Nephron (organoid): Measurements from ENCODE around the gene CDC42EP1.

Experiments
- H3K27ac Mint-ChIP-seq, 3 experiments: 2 replicates each; pipeline ENCODE4 v1.8.0; 2020; ENCODE audit warnings: mixed read lengths in 3 of 3, mild to moderate bottlenecking in 2 of 3, moderate library complexity in 1 of 3
- H3K27me3 Mint-ChIP-seq: 2 replicates; pipeline ENCODE4 v1.8.0; 2021; ENCODE audit warnings: low read depth, mild to moderate bottlenecking, moderate library complexity, mixed read lengths
- H3K36me3 Mint-ChIP-seq: 2 replicates; pipeline ENCODE4 v1.8.0; 2020; ENCODE audit warnings: low read depth, mixed read lengths
- H3K4me1 Mint-ChIP-seq: 2 replicates; pipeline ENCODE4 v1.8.0; 2020; ENCODE audit warnings: mixed read lengths
- H3K4me3 Mint-ChIP-seq, 3 experiments: 2 replicates each; pipeline ENCODE4 v1.8.0; 2020; ENCODE audit warnings: mild to moderate bottlenecking in 3 of 3, mixed read lengths in 3 of 3, moderate library complexity in 2 of 3
- H3K9me3 Mint-ChIP-seq: 2 replicates; pipeline ENCODE4 v1.8.0; 2020; ENCODE audit warnings: mixed read lengths
- TF ChIP-seq, protein P1 (sequence below), 3 experiments: fragments of 200-600 bp; sonication (generic); IDR thresholded peaks; one replicate each; pipeline ENCODE4 v1.5.0; 2021; ENCODE audit warnings: antibody characterized with exemption in 3 of 3; ENCODE audit not compliant: unreplicated experiment in 3 of 3

CDC42EP1 gene

DNA sequence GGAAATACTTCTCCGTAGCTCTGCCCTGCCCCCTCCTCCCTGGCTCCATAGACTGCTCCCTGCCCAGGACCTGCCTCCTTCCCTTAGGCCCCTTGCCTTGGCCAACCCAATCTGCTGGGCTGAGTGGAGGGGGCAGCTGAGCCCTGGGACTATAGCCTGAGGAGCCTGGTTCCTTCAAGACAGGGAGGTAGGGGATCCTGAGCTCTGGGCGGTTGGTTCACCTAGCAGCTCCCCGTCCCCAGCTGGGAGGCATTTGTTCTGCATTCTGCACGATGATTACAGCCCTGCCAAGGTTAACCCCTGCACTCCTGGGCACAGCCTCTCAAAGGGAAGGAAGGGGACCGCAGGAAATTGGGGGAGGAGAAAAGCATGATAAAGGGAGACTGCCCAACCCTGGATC is 3.6 kb upstream of the CDC42EP1 start:
- no peaks in the 10 kb centered on the region for H3K27me3 Mint-ChIP-seq
- H3K27ac Mint-ChIP-seq: peak overlapping the region; percentile 45 to 89 (median 82)
- H3K9me3 Mint-ChIP-seq: no peaks in the 10 kb centered on the region
- H3K4me3 Mint-ChIP-seq: peak overlapping the region; percentile 35 to 71 (median 61)
- H3K4me1 Mint-ChIP-seq: peaks cover 49% of the 10 kb centered on the region
- no peaks in the 10 kb centered on the region for H3K36me3 Mint-ChIP-seq
- TF ChIP-seq, protein P1, sequence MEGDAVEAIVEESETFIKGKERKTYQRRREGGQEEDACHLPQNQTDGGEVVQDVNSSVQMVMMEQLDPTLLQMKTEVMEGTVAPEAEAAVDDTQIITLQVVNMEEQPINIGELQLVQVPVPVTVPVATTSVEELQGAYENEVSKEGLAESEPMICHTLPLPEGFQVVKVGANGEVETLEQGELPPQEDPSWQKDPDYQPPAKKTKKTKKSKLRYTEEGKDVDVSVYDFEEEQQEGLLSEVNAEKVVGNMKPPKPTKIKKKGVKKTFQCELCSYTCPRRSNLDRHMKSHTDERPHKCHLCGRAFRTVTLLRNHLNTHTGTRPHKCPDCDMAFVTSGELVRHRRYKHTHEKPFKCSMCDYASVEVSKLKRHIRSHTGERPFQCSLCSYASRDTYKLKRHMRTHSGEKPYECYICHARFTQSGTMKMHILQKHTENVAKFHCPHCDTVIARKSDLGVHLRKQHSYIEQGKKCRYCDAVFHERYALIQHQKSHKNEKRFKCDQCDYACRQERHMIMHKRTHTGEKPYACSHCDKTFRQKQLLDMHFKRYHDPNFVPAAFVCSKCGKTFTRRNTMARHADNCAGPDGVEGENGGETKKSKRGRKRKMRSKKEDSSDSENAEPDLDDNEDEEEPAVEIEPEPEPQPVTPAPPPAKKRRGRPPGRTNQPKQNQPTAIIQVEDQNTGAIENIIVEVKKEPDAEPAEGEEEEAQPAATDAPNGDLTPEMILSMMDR (IDR thresholded peaks at IDR 0.05; ENCODE audit: unreplicated experiment in 3 of 3): no peak

- H3K9me3 Mint-ChIP-seq: no peaks in the 10 kb centered on the region
- H3K36me3 Mint-ChIP-seq: no peaks in the 10 kb centered on the region
- H3K4me3 Mint-ChIP-seq: peak overlapping the region; percentile 36 to 74 (median 71)
- peak overlapping the region; percentile 45 to 89 (median 82) for H3K27ac Mint-ChIP-seq
- H3K4me1 Mint-ChIP-seq: peaks cover 51% of the 10 kb centered on the region
- TF ChIP-seq, protein P1 (IDR thresholded peaks at IDR 0.05; ENCODE audit: unreplicated experiment in 3 of 3): no peak
- no peaks in the 10 kb centered on the region for H3K27me3 Mint-ChIP-seq
These were observed 2.8 kb upstream of the CDC42EP1 start for GRCh38 chr22:37557321-37558001.

GRCh38 chr22:37558815-37559214 is 1.5 kb upstream of the CDC42EP1 start:
- H3K36me3 Mint-ChIP-seq: peaks cover 4% of the 10 kb centered on the region
- peak overlapping the region; percentile 77 to 86 (median 82) for H3K4me3 Mint-ChIP-seq
- no peaks in the 10 kb centered on the region for H3K27me3 Mint-ChIP-seq
- H3K27ac Mint-ChIP-seq: peak overlapping the region; percentile 45 to 95 (median 85)
- no peaks in the 10 kb centered on the region for H3K9me3 Mint-ChIP-seq
- H3K4me1 Mint-ChIP-seq: peaks cover 56% of the 10 kb centered on the region
- TF ChIP-seq, protein P1 (IDR thresholded peaks at IDR 0.05; ENCODE audit: unreplicated experiment in 3 of 3): no peak

- Mint-ChIP-seq H3K27me3 (no peaks in the 10 kb centered on the region), H3K9me3 (no peaks in the 10 kb centered on the region), H3K36me3 (peaks cover 4% of the 10 kb centered on the region), H3K4me1 (peaks cover 59% of the 10 kb centered on the region), H3K4me3 (peak overlapping the region; percentile 77 to 86 (median 82)), H3K27ac (peak overlapping the region; percentile 45 to 95 (median 94))
- TF ChIP-seq, protein P1 (IDR thresholded peaks at IDR 0.05; ENCODE audit: unreplicated experiment in 3 of 3): no peak
These were observed 769 bp upstream of the CDC42EP1 start for GRCh38 chr22:37559521-37559900.

GRCh38 chr22:37560608-37561211 is 430 bp downstream of the CDC42EP1 start:
- H3K4me3 Mint-ChIP-seq: peak overlapping the region; percentile 89 to 99 (median 97)
- H3K36me3 Mint-ChIP-seq: peaks cover 4% of the 10 kb centered on the region
- H3K9me3 Mint-ChIP-seq: no peaks in the 10 kb centered on the region
- H3K4me1 Mint-ChIP-seq: peaks cover 58% of the 10 kb centered on the region
- TF ChIP-seq, protein P1 (IDR thresholded peaks at IDR 0.05; ENCODE audit: unreplicated experiment in 3 of 3): no peak
- peak overlapping the region; percentile 88 to 98 (median 98) for H3K27ac Mint-ChIP-seq
- H3K27me3 Mint-ChIP-seq: no peaks in the 10 kb centered on the region
